Nephron (organoid): ENCODE measurements around the gene NMNAT2.

Experiments used
- H3K27ac Mint-ChIP-seq, 3 experiments: 2 replicates each; pipeline ENCODE4 v1.8.0; 2020; ENCODE audit warnings: mixed read lengths in 3 of 3, mild to moderate bottlenecking in 2 of 3, moderate library complexity in 1 of 3
- H3K27me3 Mint-ChIP-seq: 2 replicates; pipeline ENCODE4 v1.8.0; 2021; ENCODE audit warnings: low read depth, mild to moderate bottlenecking, moderate library complexity, mixed read lengths
- H3K36me3 Mint-ChIP-seq: 2 replicates; pipeline ENCODE4 v1.8.0; 2020; ENCODE audit warnings: low read depth, mixed read lengths
- H3K4me1 Mint-ChIP-seq: 2 replicates; pipeline ENCODE4 v1.8.0; 2020; ENCODE audit warnings: mixed read lengths
- H3K4me3 Mint-ChIP-seq, 3 experiments: 2 replicates each; pipeline ENCODE4 v1.8.0; 2020; ENCODE audit warnings: mild to moderate bottlenecking in 3 of 3, mixed read lengths in 3 of 3, moderate library complexity in 2 of 3
- H3K9me3 Mint-ChIP-seq: 2 replicates; pipeline ENCODE4 v1.8.0; 2020; ENCODE audit warnings: mixed read lengths
- CTCF ChIP-seq, 3 experiments: fragments of 200-600 bp; sonication (generic); IDR thresholded peaks; one replicate each; pipeline ENCODE4 v1.5.0; 2021; ENCODE audit warnings: antibody characterized with exemption in 3 of 3; ENCODE audit not compliant: unreplicated experiment in 3 of 3

NMNAT2 gene

GRCh38 chr1:183239793-183240525 is 178.2 kb downstream of the NMNAT2 start:
- H3K4me1 Mint-ChIP-seq, result peaks cover 10% of the 10 kb centered on the region
- no peaks in the 10 kb centered on the region for H3K9me3 Mint-ChIP-seq
- no peak for TF ChIP-seq CTCF (IDR thresholded peaks at IDR 0.05; ENCODE audit: unreplicated experiment in 3 of 3)
- no peak overlapping the region for H3K4me3 Mint-ChIP-seq
- H3K27me3 Mint-ChIP-seq, result no peaks in the 10 kb centered on the region
- peaks cover 4% of the 10 kb centered on the region for H3K36me3 Mint-ChIP-seq
- H3K27ac Mint-ChIP-seq, result no peak overlapping the region

GRCh38 chr1:183239220-183239742 is 178.9 kb downstream of the NMNAT2 start:
- Mint-ChIP-seq H3K36me3 (peaks cover 3% of the 10 kb centered on the region), H3K4me1 (peaks cover 17% of the 10 kb centered on the region), H3K27ac (no peak overlapping the region)

GRCh38 chr1:183238071-183238470 is 180.1 kb downstream of the NMNAT2 start:
- Mint-ChIP-seq H3K4me3 (no peak overlapping the region), H3K27me3 (no peaks in the 10 kb centered on the region), H3K9me3 (no peaks in the 10 kb centered on the region), H3K36me3 (no peaks in the 10 kb centered on the region), H3K4me1 (peaks cover 18% of the 10 kb centered on the region), H3K27ac (no peak overlapping the region)
- TF ChIP-seq CTCF (IDR thresholded peaks at IDR 0.05; ENCODE audit: unreplicated experiment in 3 of 3), result no peak

More at GRCh38 chr1:183239220-183239742, 178.9 kb downstream of the NMNAT2 start:
- Mint-ChIP-seq H3K27me3 (no peaks in the 10 kb centered on the region), H3K4me3 (no peak overlapping the region), H3K9me3 (no peaks in the 10 kb centered on the region)
- no peak for TF ChIP-seq CTCF (IDR thresholded peaks at IDR 0.05; ENCODE audit: unreplicated experiment in 3 of 3)

GRCh38 chr1:183237046-183237445 is 181.1 kb downstream of the NMNAT2 start:
- H3K27ac Mint-ChIP-seq, result no peak overlapping the region
- no peaks in the 10 kb centered on the region for H3K27me3 Mint-ChIP-seq
- H3K36me3 Mint-ChIP-seq, result no peaks in the 10 kb centered on the region
- TF ChIP-seq CTCF (IDR thresholded peaks at IDR 0.05; ENCODE audit: unreplicated experiment in 3 of 3), result no peak
- H3K9me3 Mint-ChIP-seq, result no peaks in the 10 kb centered on the region
- H3K4me1 Mint-ChIP-seq, result peaks cover 18% of the 10 kb centered on the region
- H3K4me3 Mint-ChIP-seq, result no peak overlapping the region

GRCh38 chr1:183236158-183236725 is 181.9 kb downstream of the NMNAT2 start:
- H3K4me1 Mint-ChIP-seq, result peaks cover 14% of the 10 kb centered on the region
- H3K36me3 Mint-ChIP-seq, result no peaks in the 10 kb centered on the region
- peak overlapping the region in 1 of 3 experiments; percentile 37 for H3K4me3 Mint-ChIP-seq
- no peaks in the 10 kb centered on the region for H3K27me3 Mint-ChIP-seq
- H3K27ac Mint-ChIP-seq, result no peak overlapping the region
- H3K9me3 Mint-ChIP-seq, result no peaks in the 10 kb centered on the region
- no peak for TF ChIP-seq CTCF (IDR thresholded peaks at IDR 0.05; ENCODE audit: unreplicated experiment in 3 of 3)
